Measurements from ENCODE around the gene C12orf57.

C12orf57 gene

GRCh38 chr12:6966351-6966750 is 22.5 kb downstream of the C12orf57 start:
- no peak for DNase-seq

DNA sequence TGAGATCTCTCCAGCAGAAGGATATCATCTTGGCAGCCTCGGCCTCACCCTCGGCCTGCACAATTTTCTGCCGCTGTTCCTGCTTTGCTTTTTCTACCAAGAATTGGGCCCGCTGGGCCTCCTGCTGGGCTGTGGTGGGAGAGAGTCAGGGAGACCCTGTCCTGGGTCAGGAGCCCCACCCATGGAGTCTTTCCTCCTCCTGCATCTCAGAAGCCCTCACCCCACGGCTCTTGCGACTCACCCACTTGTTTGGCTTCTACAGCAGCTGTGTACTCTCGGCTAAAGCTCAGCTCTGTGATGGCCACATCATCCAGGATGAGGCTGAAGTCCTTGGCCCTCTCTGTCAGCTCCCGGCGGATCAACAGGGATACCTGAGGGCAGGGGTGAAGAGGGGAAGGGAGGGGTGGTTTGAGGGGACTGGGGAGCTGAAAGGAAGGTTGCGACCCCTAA is 23.9 kb downstream of the C12orf57 start:
- DNase-seq, result peak; percentile 24

GRCh38 chr12:6968426-6968825 is 24.6 kb downstream of the C12orf57 start:
- DNase-seq, result peak; percentile 20

DNA sequence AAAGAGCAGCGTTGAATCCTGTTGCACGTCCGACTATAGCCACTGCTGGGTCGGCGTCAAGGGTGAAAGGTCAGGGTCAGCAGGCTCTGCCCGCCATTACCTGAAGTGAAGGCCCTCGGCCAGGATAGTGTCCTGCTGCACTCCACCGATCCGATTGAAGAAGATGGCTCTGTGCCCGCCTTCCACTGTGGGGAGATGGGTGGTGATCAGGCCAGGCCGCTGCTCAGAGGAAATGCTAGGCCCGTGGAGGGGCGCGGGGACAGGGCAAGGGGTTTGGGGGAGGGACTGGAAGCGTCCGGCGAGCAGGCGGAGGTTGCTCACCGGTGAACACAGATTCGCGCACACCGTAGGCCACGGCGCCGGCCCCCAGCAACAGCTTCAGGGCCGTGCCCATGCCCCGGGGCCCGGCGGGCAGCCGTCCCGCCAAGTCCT is 26.3 kb downstream of the C12orf57 start:
- DNase-seq, result no peak

GRCh38 chr12:6974180-6974579 is 30.4 kb downstream of the C12orf57 start:
- no peak for DNase-seq

DNA sequence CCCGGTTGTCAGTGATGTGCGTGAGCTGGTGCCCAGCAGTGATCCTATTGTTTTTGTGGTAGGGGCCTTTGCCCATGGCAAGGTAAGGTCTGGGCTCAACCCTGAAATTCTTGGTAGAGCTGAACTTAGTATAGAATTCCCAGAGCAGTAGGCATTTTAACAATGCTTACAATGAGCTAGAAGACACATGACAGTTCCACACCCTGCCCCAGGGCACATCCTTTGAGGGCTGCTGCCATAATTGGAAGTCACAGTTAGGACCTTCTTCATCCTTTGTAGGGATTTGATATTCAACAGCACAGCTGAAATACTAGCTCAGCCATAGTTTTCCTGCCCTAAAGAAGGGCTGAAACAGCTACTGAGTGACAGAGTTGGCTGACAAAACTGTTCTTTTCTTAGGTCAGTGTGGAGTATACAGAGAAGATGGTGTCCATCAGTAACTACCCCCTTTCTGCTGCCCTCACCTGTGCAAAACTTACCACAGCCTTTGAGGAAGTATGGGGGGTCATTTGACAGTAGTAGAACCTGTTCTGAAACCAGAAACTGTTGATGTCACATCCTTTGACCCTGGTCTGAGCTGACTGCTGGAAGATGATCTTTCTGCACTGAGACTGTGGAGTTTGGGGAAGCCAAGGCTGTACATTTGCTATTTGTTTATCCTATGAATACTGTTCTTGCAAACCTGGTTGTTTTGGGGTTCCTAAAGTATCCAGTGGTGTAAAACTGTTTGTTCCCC is 31.6 kb downstream of the C12orf57 start:
- no peak for DNase-seq

DNA sequence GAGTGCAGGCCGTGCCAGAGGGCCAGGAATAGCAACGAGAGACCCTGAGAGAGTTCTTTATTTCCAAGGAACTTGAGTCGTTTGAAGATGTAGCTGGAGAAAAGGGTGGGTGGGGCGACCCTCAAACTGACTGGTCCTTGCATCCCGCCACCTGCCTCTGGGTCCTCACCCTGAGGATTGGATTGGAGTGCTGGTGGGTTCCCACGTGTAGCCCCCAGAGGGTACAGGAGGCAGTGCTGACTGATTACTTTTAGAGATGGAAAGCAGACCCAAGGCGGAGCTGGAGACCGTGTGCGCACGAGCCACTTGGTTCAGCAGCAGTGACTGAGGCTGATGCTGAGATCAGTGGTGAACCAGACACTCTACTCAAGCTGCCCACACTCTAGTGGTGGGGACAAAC is 33.8 kb downstream of the C12orf57 start:
- DNase-seq, result no peak

DNA sequence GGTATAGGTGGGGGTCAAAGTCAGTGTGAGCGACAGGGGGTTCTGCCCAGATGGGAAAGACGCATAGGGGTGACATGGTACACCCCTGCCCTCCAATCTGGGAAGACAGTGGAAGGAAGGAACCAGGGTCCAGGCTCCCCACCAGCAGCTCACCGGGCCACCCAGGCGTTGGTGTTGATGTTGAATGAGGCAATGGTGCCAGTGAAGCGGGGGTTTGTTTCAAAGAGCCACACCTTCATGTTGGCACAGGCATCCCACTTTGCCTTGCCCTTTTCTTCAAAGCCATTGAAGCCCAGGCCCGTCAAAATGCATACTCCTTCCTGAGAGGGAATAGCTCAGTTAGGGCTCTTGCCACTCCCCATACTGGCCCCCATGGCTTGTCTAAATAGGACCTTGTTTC is 34.4 kb downstream of the C12orf57 start:
- DNase-seq, result no peak

- no peak for DNase-seq
Observed at GRCh38 chr12:6978611-6979011, 34.8 kb downstream of the C12orf57 start.

DNA sequence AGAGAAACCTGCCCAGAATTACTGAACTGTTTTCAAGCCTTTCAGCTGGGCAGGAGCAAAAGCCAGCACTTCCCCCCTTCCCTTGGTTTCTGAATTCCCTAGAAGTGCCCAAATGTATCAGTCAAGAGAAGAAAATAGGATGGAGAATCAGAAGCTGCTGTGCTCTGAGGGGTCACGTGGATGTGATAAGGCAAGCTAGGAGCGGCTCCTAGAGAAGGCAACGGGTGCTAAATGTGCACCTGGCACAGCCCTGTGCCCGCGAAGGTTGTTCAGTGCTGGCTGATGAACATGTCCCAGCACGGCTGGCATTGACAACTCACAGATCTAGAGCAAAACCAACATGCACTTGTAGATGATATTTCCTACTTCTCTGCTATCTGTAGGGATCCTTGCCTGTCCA is 35.2 kb downstream of the C12orf57 start:
- DNase-seq, result no peak

GRCh38 chr12:6979453-6979852 is 35.6 kb downstream of the C12orf57 start:
- no peak for DNase-seq

GRCh38 chr12:6980075-6980474 is 36.3 kb downstream of the C12orf57 start:
- no peak for DNase-seq

GRCh38 chr12:6980740-6981139 is 36.9 kb downstream of the C12orf57 start:
- DNase-seq, result no peak

- DNase-seq, result no peak
Observed at GRCh38 chr12:6981152-6982052, 37.6 kb downstream of the C12orf57 start.

DNA sequence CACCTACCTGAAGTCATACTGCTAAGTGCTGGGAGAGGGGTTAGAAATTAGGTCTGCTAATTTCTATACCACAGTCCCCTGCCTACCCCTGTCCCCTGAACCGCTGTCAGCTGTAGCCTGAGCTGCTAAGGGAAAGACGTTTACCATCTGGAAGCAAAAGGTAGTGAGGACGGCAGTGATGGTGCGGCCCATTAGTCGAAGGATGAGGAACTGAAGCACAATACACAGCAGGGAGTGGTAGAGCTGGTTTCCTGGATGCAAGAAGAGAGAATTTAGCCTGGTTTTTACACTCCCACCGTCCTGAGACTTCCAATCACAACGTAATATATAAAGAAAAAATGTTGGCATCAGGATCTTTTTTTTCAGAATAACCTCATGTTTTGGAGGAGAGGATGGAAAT is 38.7 kb downstream of the C12orf57 start:
- no peak for DNase-seq

GRCh38 chr12:6987956-6988553 is 44.2 kb downstream of the C12orf57 start:
- no peak for DNase-seq

Data from stimulated activated CD8-positive, alpha-beta memory T cell treated with anti-CD3 and anti-CD28 coated beads, Interleukin-4, amount 100 ng/mL, for 48 hours (primary cell).